ENCODE data around the gene REM2. TPM values are rescaled to one million over a fixed set of nuclear protein-coding genes. Genes with fewer than 3 reads are reported as not detected.

The REM2 gene
- total RNA-seq, 1 donor from 2014 or later, result 0.34 TPM

DNA sequence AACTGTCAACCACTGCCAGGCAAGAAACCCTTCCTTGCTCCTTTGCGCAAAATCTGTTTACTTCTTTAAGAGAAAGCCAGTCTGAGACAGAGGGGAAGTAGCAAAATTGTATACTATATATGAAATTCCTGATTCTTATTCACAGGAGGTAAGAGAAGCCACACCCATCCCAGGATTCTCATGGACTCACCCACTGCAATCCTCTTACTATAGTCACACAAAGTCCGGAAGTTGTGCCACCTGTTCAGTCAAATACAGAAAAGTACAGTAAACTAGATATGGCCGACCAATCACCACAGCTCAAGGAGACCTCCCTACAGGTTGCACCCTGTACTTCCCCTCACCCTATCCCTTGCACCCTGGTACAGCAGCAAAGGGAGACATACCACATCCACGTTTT is 43.3 kb downstream of the REM2 start:
- intact Hi-C loops (cut with micrococcal nuclease), result no loop called here

DNA sequence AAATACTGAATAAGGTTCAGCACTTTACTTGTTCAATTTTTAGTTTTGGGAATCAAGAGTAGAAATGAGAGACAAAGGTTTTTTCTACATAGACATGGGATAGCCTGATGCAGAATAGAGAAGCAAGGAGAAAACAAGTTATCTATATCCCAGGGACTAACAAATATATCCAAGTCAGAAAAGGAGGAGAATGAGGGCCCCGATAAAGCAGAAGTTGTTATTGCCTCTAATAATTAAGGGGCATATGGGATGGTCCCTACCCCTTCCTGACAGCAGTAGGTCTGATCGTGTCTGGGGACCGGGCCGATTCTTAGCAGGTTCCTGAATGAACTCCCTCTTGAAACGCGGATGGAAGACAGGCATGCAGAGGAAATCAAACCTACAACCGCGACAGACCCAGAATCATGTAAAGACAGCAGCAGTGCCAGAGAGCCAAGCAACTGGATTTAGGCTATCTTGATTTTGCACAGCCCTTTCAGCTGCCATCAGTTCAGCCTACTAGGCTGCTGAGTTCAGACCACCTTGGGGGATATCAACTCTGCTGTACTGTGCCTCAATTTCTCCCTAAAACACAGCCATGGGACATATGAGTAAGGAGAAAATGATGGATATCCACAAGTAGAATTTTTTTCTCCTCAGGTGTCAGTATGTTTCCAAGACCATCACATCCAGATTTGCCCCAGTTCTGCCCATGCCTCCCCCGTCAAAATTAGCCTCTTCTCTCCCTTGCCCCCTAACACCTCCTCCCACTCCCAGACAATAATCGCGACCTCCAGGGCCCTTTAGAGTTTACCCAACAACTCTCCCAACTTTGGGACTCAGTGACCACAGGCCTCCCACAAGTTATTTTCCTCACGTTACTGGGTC is 45.4 kb downstream of the REM2 start:
- intact Hi-C loops (cut with micrococcal nuclease), result loop anchor here (1.0 to 2.0 kb wide), 9 partner anchors 9 to 1186 kb away; partner anchors contain the start of genes CDH24, DAD1, DCAF11 and HAUS4

DNA sequence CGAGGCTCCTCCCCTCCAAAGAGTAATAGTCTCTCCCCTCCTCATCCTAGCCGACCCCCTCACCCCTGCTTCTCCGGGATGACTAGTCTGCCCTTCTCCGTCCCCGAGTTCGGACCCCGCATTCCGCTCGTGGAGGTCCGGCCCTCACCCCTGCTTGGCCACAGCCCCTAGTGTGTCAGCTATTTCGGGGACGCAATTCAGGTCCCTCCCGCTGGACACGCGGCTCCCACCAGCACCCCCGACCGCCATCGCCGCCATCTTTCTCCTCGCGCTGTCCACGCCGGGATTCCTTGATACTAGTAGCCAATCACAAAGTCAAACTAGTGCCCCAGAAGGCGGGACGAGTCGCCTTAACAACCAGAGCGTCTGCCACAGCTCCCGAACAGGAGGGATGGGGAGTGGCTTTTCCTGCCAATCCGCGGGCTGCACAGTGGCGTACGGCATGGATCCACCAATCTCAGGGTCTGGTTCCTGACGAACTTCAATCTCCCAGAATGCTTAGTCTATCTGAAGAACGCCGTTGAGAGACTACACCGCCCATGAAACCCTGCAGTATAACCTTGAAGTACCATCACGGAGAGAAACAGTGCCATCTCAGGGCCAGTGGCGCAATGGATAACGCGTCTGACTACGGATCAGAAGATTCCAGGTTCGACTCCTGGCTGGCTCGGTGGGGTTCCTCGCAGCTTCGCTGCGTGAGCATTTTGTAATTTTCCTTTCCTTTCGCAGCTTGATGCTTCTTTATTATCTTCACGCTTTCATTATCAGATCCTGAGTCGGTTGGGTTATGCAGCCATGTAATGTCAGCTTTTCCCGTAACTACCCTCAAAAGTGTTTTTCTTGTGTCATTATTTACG is 46.3 kb downstream of the REM2 start, which contains the start of gene PRMT5:
TSS of gene PRMT5 (minus strand) at position 273 of the 857 bp plus-strand sequence. CDS start at position 258, 15 bp downstream.
- intact Hi-C loops (cut with micrococcal nuclease), result loop anchor here (1.0 to 2.0 kb wide), 9 partner anchors 10 to 1185 kb away; partner anchors contain the start of genes CDH24, DAD1, DCAF11 and HAUS4

DNA sequence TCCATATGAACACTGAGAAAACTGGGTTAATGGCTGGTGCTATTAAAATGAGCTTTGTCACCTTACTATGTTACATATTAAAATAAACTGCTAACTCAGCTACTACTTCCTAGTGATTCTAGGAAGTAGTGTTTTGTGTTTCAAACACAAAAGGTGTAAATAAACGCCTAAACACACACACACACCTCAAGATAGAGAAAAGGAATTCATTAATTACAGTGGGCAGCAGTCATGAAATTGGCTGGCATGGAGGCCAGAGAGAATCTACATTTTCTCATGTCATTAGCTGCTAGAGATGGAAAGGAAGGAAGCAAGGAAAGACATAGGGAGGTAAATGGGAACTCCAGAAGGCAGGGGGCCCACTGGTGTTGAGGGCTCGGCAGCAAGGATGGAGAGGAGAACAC is 46.9 kb downstream of the REM2 start:
- intact Hi-C loops (cut with micrococcal nuclease), result loop anchor here (1.0 to 2.0 kb wide), 10 partner anchors 11 to 1184 kb away; partner anchors contain the start of genes CDH24, DAD1, DCAF11 and HAUS4

DNA sequence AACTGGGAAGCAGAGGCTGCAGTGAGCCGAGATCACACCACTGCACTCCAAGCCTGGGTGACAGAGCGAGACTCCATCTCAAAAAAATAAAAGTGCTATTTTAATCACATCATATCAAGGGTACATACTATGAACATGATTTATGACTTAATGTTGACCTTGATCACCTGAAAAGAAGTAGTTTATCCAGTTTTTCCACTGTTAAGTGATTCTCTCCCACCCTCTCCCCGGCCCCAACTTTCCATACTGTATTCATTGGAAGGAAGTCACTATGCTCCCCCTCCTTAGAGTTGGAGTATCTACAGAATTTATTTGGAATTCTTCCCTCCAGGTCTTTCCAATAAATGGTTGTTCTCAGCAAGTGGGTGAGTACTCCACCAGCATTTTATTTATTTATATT is 49.1 kb downstream of the REM2 start:
- intact Hi-C loops (cut with micrococcal nuclease), result no loop called here

DNA sequence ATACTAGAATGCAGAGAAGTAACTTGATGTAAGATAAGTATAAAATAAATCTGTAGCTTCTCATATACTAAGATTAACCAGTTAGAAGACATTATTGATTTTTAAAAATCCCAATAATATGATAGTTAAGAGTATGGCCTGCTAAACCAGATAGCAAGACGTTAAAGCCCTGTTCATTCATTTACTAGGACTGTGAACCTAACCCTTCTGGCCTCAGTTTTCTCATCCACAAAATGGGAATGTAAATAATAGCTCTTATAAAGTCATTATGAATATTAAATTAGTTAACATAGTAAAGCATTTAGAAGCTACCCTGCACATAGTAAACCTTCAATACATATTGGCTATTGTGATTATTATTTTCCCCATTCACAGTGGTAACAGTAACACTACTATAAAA is 52.1 kb downstream of the REM2 start:
- intact Hi-C loops (cut with micrococcal nuclease), result no loop called here

Other genes starting within 250 kb of the REM2 start
- not detected in 2 replicates for gene OR6J1, start 238.9 kb upstream of the REM2 start, total RNA-seq
- gene OXA1L, start 116.5 kb upstream of the REM2 start, total RNA-seq, result 112 and 115 TPM in 2 replicates
- gene SLC7A7, start 67.8 kb upstream of the REM2 start, total RNA-seq, result not detected in 2 replicates
- gene MRPL52, start 53.3 kb upstream of the REM2 start, total RNA-seq, result 137 and 139 TPM in 2 replicates
- 1.6 and 1.9 TPM in 2 replicates for gene MMP14, start 46.6 kb upstream of the REM2 start, total RNA-seq
- gene LRP10, start 11.5 kb upstream of the REM2 start, total RNA-seq, result 51.0 and 52.5 TPM in 2 replicates
- gene RBM23, start 35.9 kb downstream of the REM2 start, total RNA-seq, result 84.7 and 88.9 TPM in 2 replicates
- 78.8 and 86.6 TPM in 2 replicates for gene PRMT5, start 46.2 kb downstream of the REM2 start, total RNA-seq
- 54.4 and 60.0 TPM in 2 replicates for gene HAUS4, start 73.9 kb downstream of the REM2 start, total RNA-seq
- gene AJUBA, start 99.3 kb downstream of the REM2 start, total RNA-seq, result 0.66 and 0.91 TPM in 2 replicates
- gene C14orf93, start 126.9 kb downstream of the REM2 start, total RNA-seq, result 9.1 and 10.2 TPM in 2 replicates
- gene PSMB5, start 151.7 kb downstream of the REM2 start, total RNA-seq, result 70.8 and 72.4 TPM in 2 replicates
- not detected in 2 replicates for gene PSMB11, start 159.0 kb downstream of the REM2 start, total RNA-seq
- gene CDH24, start 174.3 kb downstream of the REM2 start, total RNA-seq, result 2.6 and 3.0 TPM in 2 replicates
- 201 and 210 TPM in 2 replicates for gene ACIN1, start 211.9 kb downstream of the REM2 start, total RNA-seq
- gene C14orf119, start 212.3 kb downstream of the REM2 start, total RNA-seq, result 41.2 and 44.4 TPM in 2 replicates
- gene CIROP, start 221.8 kb downstream of the REM2 start, total RNA-seq, result not detected in 2 replicates
- gene CEBPE, start 236.0 kb downstream of the REM2 start, total RNA-seq, result 0.09 TPM in 1 of 2 replicates, not detected in the other

Measured in T-helper 2 cell treated with Interferon-gamma antibody and Interleukin-4, amounts not matched to agents 100 ng/mL and 5 ng/mL, for 36 hours (primary cell).